ENCODE results near the gene ACSS2.

DNA sequence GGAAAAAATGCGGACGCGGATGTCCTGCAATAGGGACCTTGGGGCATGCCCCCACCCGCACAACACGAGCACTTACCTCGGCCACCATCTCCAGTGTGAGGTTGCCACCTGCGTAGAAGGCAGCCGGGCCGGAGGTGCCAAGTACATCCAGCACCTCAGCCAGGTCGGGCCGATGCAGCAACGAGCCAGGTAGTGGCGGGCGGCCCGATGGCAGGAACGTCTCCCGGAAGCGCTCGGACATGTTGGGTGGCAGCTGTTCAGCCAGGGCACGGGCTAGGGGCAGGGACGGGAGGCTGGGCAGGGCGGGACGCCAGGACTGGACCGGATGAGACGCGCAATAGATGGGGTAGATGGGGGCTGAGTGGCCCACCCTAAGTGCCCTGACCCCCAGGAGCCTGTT lies 17.0 kb upstream of the ACSS2 start:
- TF ChIP-seq, protein P1, sequence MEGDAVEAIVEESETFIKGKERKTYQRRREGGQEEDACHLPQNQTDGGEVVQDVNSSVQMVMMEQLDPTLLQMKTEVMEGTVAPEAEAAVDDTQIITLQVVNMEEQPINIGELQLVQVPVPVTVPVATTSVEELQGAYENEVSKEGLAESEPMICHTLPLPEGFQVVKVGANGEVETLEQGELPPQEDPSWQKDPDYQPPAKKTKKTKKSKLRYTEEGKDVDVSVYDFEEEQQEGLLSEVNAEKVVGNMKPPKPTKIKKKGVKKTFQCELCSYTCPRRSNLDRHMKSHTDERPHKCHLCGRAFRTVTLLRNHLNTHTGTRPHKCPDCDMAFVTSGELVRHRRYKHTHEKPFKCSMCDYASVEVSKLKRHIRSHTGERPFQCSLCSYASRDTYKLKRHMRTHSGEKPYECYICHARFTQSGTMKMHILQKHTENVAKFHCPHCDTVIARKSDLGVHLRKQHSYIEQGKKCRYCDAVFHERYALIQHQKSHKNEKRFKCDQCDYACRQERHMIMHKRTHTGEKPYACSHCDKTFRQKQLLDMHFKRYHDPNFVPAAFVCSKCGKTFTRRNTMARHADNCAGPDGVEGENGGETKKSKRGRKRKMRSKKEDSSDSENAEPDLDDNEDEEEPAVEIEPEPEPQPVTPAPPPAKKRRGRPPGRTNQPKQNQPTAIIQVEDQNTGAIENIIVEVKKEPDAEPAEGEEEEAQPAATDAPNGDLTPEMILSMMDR (IDR thresholded peaks at IDR 0.05; ENCODE audit: low read length): no peak
- no peak for TF ChIP-seq EZH2 (IDR thresholded peaks at IDR 0.05; ENCODE audit: borderline replicate concordance, low read length)
